GM12878 (cell line): ENCODE data around the gene SHPK. TPM values are rescaled to one million over a fixed set of nuclear protein-coding genes. Genes with fewer than 3 reads are reported as not detected.

Experiments used
- ATAC-seq: fragments of 200-7000 bp; cut with Tn5 transposase; 3 replicates; pipeline ENCODE4 v1.9.1; 2020; ENCODE audit warnings: mild to moderate bottlenecking, moderate library complexity
- BruUV-seq: library from RNA; stranded (reverse); fragments of 400-500 nt; replicated peaks from 2 replicates; lab custom pipeline; 2021; lab: Mats Ljungman, UMichigan
- CTCF ChIA-PET: fragments of 300-600 bp; sonication (Branson Sonifier 250); formaldehyde crosslinking; extraction: SDS; loops from one replicate; lab custom pipeline; 2021; ENCODE audit warnings: inconsistent platforms; lab: Yijun Ruan, JAX
- POLR2A ChIA-PET: fragments of 350-600 bp; formaldehyde crosslinking; extraction: SDS; loops from one replicate; lab custom pipeline; 2021; ENCODE audit warnings: inconsistent platforms; lab: Charles Lee
- RAD21 ChIA-PET: fragments of 300-600 bp; sonication (Branson Sonifier 250); formaldehyde crosslinking; loops from one replicate; lab custom pipeline; 2023; ENCODE audit warnings: antibody characterized with exemption; ENCODE audit not compliant: unreplicated experiment; lab: Charles Lee
- SMC1A ChIA-PET: fragments of 300-600 bp; sonication (Branson Sonifier 250); formaldehyde crosslinking; loops from one replicate; lab custom pipeline; 2023; ENCODE audit not compliant: unreplicated experiment, uncharacterized antibody; lab: Charles Lee
- DNase-seq: peaks from one replicate; pipeline ENCODE4 v3.0.0-alpha.2; 2011; ENCODE audit warnings: low read depth, low spot score
- FAIRE-seq: peaks from 3 replicates; lab custom pipeline; 2011; peaks lifted over from hg19 to GRCh38; lab: Jason Lieb, UNC
- H2AFZ ChIP-seq: 2 replicates; pipeline ENCODE4 v1.6.0; 2011; ENCODE audit warnings: low read depth, low read length, control low read depth; ENCODE audit not compliant: control insufficient read depth
- H3K27ac ChIP-seq: 2 replicates; pipeline ENCODE4 v1.5.1; 2011; ENCODE audit warnings: control low read depth; ENCODE audit not compliant: control insufficient read depth, insufficient read depth
- H3K27me3 ChIP-seq, 2 experiments: replicated peaks in 1 of 2; 2 replicates each; pipeline versions ENCODE4 v1.6.0 to v1.6.1; 2011; ENCODE audit warnings: low read length in 1 of 2; ENCODE audit not compliant: control insufficient read depth in 2 of 2, insufficient read depth in 2 of 2
- H3K36me3 ChIP-seq, 2 experiments: 2 replicates each; pipeline ENCODE4 v1.5.1; 2011; ENCODE audit warnings: low read length in 1 of 2; ENCODE audit not compliant: control insufficient read depth in 2 of 2, insufficient read depth in 2 of 2
- H3K4me1 ChIP-seq: 2 replicates; pipeline ENCODE4 v1.6.1; 2011; ENCODE audit warnings: mild to moderate bottlenecking, low read length, moderate library complexity, mixed read lengths; ENCODE audit not compliant: control insufficient read depth, insufficient read depth
- H3K4me2 ChIP-seq: 2 replicates; pipeline ENCODE4 v1.6.0; 2011; ENCODE audit warnings: control low read depth; ENCODE audit not compliant: control insufficient read depth, insufficient read depth
- H3K4me3 ChIP-seq: fragments of 200-600 bp; sonication (generic); 2 replicates; pipeline ENCODE4 v1.5.1; 2016
- H3K79me2 ChIP-seq: 2 replicates; pipeline ENCODE4 v1.6.0; 2011; ENCODE audit warnings: low read length; ENCODE audit not compliant: control insufficient read depth, insufficient read depth
- H3K9ac ChIP-seq: 2 replicates; pipeline ENCODE4 v1.8.0; 2011; ENCODE audit warnings: low read length, control low read depth, mixed read lengths; ENCODE audit not compliant: control insufficient read depth, insufficient read depth
- H3K9me3 ChIP-seq: replicated peaks from 3 replicates; pipeline ENCODE4 v1.5.1; 2011; ENCODE audit warnings: mild to moderate bottlenecking, low read length; ENCODE audit not compliant: control insufficient read depth, insufficient read depth
- H4K20me1 ChIP-seq: 2 replicates; pipeline ENCODE4 v1.6.0; 2011; ENCODE audit not compliant: control insufficient read depth, insufficient read depth
- NR2F1 ChIP-seq: fragments of 450-650 bp; conservative IDR thresholded peaks from 2 replicates; pipeline ENCODE4 v1.6.1; 2017; ENCODE audit warnings: mild to moderate bottlenecking
- SUPT20H ChIP-seq: IDR thresholded peaks from 2 replicates; pipeline ENCODE4 v1.6.1; 2011; ENCODE audit warnings: low read depth, mild to moderate bottlenecking, low read length, moderate library complexity, borderline replicate concordance; ENCODE audit not compliant: control insufficient read depth
- TARDBP ChIP-seq: IDR thresholded peaks from 2 replicates; pipeline ENCODE4 v1.6.1; 2016; ENCODE audit warnings: borderline replicate concordance
- WGBS: methylation state at CpG from one replicate; pipeline ENCODE4 v1.1.6; 2016; ENCODE audit warnings: low lambda C conversion rate; ENCODE audit not compliant: insufficient replicate concordance, insufficient coverage; ENCODE audit errors: missing lambda C conversion rate; 5-methylcytosine and 5-hydroxymethylcytosine counted together
- in situ Hi-C: fragments of 300-500 bp; cut with MboI; formaldehyde crosslinking; loops from 9 replicates; pipeline ENCODE4 v1.14.3; 2018; ENCODE audit warnings: mixed read lengths
- intact Hi-C: fragments of 100-400 bp; cut with micrococcal nuclease; formaldehyde crosslinking; loops from one replicate; pipeline ENCODE4 v1.14.2; 2022; ENCODE audit not compliant: unreplicated experiment
- polyA plus RNA-seq, 11 experiments: library from polyadenylated mRNA; depleted of rRNA in 4 of 11; unstranded in 6 of 11; stranded (reverse) in 5 of 11; fragments of >200 nt; fragmentation: Nextera tagmentation in 4 of 11; fragmentation: Illumina TruSeq in 1 of 11; extraction: Ambion mirVana in 4 of 11; extraction: Trizol in 1 of 11; gene quantifications; 1 replicate in 1 of 11; 2 replicates in 10 of 11; pipeline versions ENCODE4 v1.2.1 to v1.2.3, GENCODE V29; 2011 to 2016; ENCODE audit warnings: inconsistent platforms in 2 of 11, missing spikeins in 2 of 11, low read depth in 1 of 11
- total RNA-seq, 4 experiments: library from RNA; depleted of rRNA in 3 of 4; stranded (reverse); fragments of >200 nt in 3 of 4; fragmentation: Illumina TruSeq in 1 of 4; extraction: Trizol in 1 of 4; gene quantifications; 2 replicates each; pipeline versions ENCODE4 v1.2.1 to v1.2.3, GENCODE V29; 2013 to 2021
- TF ChIP-seq, protein P1 (sequence below): fragments of 450-650 bp; formaldehyde crosslinking; IDR thresholded peaks from 2 replicates; pipeline ENCODE4 v1.5.0; 2022; ENCODE audit warnings: mild to moderate bottlenecking, missing genetic modification characterization

The SHPK gene
- total and polyA plus RNA-seq, 10 of the 15 experiments (the other 5 are each of a cell fraction or from before 2014, with no cell fraction given): 1.7 to 16.6 (median 12.9) TPM

DNA sequence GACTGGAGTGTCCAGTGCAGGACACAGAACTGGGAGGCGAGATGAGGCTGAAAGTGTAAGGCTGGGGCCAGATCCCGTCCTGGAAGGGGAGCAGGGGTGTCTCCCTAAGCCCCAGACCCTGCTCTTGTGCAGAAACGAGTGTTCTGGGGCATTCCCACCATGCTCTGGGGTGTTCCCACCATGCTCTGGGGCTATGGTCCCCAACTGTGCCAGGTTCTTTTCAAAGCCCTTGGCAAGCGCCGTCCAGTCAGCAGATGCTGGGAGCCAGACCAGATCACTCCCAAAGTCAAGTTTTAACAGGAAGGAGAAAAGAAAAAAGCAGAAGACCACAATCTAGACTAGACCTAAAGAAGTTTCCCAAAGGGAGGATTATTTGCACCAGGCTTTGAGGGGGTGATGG lies 29.8 kb upstream of the SHPK start:
- H3K27ac ChIP-seq: no peak overlapping the region
- H3K36me3 ChIP-seq: no peaks in the 10 kb centered on the region
- H3K9ac ChIP-seq: no peak overlapping the region
- H3K9me3 ChIP-seq: no peaks in the 10 kb centered on the region
- intact Hi-C loops: loop anchor here (10.0 kb wide), 1 partner anchor 111 kb away; the partner anchor contains the start of gene TRPV3
- no peak overlapping the region for H3K4me2 ChIP-seq
- H2AFZ ChIP-seq: no peak overlapping the region
- ChIA-PET CTCF (no interaction called here), RAD21 (no interaction called here), POLR2A (interaction anchor here (2.1 kb wide), 1 partner anchor 30 kb away, joined by 11 read pairs; the partner anchor contains the start of genes CTNS and SHPK), SMC1A (no interaction called here)
- DNase-seq (no peak), ATAC-seq (no peak), FAIRE-seq (no peak)
- peaks cover 8% of the 10 kb centered on the region for H3K4me1 ChIP-seq
- TF ChIP-seq TARDBP: no peak
- TF ChIP-seq, protein P1, sequence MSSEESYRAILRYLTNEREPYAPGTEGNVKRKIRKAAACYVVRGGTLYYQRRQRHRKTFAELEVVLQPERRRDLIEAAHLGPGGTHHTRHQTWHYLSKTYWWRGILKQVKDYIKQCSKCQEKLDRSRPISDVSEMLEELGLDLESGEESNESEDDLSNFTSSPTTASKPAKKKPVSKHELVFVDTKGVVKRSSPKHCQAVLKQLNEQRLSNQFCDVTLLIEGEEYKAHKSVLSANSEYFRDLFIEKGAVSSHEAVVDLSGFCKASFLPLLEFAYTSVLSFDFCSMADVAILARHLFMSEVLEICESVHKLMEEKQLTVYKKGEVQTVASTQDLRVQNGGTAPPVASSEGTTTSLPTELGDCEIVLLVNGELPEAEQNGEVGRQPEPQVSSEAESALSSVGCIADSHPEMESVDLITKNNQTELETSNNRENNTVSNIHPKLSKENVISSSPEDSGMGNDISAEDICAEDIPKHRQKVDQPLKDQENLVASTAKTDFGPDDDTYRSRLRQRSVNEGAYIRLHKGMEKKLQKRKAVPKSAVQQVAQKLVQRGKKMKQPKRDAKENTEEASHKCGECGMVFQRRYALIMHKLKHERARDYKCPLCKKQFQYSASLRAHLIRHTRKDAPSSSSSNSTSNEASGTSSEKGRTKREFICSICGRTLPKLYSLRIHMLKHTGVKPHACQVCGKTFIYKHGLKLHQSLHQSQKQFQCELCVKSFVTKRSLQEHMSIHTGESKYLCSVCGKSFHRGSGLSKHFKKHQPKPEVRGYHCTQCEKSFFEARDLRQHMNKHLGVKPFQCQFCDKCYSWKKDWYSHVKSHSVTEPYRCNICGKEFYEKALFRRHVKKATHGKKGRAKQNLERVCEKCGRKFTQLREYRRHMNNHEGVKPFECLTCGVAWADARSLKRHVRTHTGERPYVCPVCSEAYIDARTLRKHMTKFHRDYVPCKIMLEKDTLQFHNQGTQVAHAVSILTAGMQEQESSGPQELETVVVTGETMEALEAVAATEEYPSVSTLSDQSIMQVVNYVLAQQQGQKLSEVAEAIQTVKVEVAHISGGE (CRISPR knock-in tag): no peak
- no peak for TF ChIP-seq NR2F1
- no peak for TF ChIP-seq SUPT20H
- peaks cover 20% of the 10 kb centered on the region for H3K79me2 ChIP-seq
- WGBS: 48% methylated on average over 5 of the region's 5 CpGs
- TSS peak; percentile 37 for BruUV-seq
- H3K27me3 ChIP-seq: no peaks in the 10 kb centered on the region
- in situ Hi-C loops: no loop called here
- H4K20me1 ChIP-seq: no peaks in the 10 kb centered on the region
- H3K4me3 ChIP-seq: no peak overlapping the region
